Thyroid gland (tissue), 4 donors: ENCODE measurements around the gene BCL11B.

Experiments used
- CTCF ChIP-seq, 6 experiments: fragments of 200-600 bp in 3 of 6; fragments of 450-650 bp in 3 of 6; sonication (generic) in 3 of 6; IDR thresholded peaks; one replicate each; pipeline ENCODE4 v1.5.1; 2016 to 2019; ENCODE audit warnings: antibody characterized with exemption in 6 of 6, mild to moderate bottlenecking in 2 of 6, inconsistent platforms in 1 of 6, moderate library complexity in 1 of 6
- POLR2A ChIP-seq, 2 donors: fragments of 450-650 bp; IDR thresholded peaks; one replicate each; pipeline ENCODE4 v1.6.1; 2017; ENCODE audit warnings: antibody characterized with exemption in 2 of 2, mild to moderate bottlenecking in 2 of 2, moderate library complexity in 1 of 2

- TF ChIP-seq CTCF (IDR thresholded peaks at IDR 0.05) = no peak
- no peak for TF ChIP-seq POLR2A (IDR thresholded peaks at IDR 0.05)
These were observed 103.7 kb downstream of the BCL11B start for GRCh38 chr14:99168330-99168729.
